NCI-H2171 treated with DMSO at 0.1 percent for 48 hours (cell line): ENCODE measurements around the gene CACNB4.
A peak's percentile ranks its signal among the peaks of the same experiment; 100 is the strongest.

Source experiments
- DNase-seq: peaks from one replicate; lab custom pipeline; 2025; lab: John Stamatoyannopoulos, UW

The CACNB4 gene

DNA sequence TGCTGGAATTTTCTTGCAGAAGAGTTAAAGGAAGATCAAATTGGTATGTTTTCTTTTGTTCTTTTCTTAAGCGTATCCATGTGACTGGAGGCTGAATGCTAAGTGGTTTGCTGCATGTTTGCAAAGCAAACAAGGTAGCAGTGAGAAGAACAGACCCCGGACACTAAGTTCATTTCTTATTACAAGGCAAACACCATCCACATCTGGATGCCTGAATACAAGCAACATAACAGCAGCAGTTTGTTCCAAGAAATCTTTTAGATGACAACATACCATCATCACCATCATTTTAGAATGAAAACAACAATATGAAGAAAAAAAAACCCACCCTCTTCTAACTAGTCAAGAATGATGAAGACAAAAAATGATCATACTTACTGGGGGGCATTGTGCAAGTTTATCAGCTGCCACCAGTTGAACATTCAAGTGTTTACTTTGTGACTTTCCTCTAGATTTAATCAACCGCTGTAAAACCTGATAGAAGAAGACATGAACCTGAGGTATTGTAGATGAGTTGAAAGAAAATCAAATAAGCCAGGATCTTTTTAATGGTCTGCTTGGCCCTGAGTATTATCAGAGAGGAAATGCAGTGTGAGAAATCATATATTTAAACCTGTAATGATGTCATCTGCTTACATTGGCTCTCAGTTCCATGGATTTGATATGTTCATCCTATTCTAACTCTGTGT lies 245.6 kb downstream of the CACNB4 start:
- DNase-seq, result no peak

DNA sequence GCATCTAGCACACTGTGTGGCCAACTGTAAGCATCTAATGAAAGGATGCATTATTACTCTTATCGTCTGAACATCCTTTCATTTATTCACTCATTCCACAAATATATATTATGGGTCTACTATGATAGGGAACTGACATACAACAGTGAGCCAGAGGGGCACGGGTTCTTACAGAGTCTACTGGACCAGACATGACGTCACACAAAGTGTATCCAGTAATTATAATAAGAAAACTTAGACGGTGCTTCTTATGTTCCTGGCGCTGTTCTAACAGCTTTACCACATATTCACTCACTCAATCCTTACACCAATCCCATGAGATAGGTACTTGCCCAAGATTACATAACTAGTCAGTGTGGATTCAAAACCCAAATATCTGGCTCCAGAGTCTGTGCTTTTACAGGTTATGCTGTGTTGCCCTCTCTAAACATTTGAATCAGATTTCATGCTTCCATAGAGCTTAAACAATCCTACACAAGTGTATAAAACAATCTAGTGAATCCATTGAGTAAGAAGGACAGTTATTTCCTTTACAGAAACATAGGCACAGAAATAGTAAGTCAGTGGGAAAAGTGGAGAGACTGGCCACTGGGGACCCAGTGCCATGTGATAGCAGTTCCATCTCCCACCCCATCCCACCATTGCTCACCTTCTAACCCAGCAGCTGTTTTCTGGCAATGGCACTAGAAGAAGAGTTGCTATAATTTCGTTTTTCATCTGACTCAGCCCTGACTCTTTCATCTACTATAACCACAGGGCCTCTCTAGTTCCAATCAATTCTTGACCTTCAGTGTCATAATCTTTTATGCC lies 246.4 kb downstream of the CACNB4 start:
- DNase-seq, result no peak

DNA sequence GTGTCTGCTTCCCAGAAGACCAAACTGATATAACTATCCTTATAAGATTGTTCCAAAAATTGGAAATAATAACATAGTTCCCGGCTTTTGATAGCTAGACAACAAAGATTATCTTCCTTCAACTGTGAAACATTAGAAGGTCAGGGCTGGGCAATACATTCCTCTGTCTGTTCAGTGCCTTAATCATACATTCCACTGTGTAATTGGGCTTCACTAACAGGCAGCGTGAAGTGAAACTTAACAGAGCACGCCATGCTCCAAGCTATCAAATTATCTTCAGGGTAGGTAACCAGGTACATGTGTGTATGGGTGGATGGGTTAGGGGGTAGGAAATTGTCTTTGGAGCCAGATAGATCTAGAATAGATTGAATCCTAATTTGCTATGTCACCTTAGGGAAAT lies 247.1 kb downstream of the CACNB4 start:
- DNase-seq, result peak; percentile 58

DNA sequence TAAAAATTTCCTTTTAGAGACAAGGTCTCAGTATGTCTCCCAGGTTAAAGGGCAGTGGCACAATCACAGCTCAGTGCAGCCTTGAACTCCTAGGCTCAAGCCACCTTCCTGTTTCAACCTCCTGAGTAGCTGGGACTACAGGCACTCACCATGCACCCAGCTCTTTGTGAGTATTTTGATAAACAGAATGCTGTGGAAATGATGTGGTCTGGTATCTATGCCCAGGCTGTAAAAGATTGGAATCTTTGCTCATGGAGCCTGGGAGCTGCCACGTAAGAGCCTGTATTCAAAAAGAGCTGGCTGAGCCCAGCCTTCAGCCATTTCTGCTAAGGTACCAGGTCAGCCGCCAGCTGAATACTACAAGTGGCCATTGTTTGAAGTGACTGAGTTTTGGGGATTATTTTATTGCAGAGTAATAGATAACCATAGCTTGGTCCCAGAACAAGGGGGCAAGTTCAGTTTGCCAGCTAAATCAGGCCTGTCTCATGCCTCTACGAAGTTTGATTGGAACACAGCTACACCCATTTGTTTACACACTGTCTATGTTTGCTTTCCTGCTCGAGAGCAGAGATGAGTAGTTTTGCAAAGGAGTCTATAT lies 249.3 kb downstream of the CACNB4 start:
- DNase-seq, result no peak

DNA sequence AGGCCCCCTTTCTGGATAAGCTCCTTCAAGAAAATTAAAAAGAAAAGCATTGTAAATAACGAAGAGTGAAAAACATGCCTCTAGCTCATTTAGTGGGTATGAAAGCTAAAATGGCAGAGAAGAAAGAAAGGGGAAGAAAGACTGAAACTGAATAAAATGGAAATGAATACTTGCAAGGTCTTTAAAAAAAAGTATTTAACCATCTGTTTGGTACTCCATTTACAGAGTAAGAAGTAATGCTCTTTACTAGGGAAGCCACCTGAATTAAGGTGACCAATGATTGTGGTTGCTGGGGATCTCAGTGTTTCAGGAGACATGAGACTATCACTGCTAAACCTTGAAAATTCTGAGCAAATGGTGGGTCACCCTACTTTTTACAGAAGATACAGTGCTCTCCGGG lies 253.0 kb downstream of the CACNB4 start:
- peak; percentile 19 for DNase-seq

DNA sequence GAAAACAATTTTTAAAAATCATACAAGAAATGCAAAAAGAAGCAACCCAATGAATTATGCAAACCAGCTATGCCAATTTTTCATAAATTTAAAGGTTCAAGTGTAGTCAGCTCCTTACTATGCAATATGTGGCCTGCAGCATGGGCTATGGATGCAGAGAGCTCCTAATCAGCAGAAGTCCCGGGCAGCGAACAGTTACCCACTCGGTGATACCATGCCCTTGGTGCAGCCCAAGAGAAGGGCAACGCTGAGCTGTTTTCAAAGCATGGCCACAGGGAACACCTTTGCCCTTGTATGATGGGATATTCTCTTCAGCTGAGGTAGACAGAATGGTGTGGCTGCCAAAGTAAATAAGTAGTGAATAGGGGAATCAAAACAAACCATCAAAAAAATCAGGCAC lies 253.4 kb downstream of the CACNB4 start:
- DNase-seq, result no peak

DNA sequence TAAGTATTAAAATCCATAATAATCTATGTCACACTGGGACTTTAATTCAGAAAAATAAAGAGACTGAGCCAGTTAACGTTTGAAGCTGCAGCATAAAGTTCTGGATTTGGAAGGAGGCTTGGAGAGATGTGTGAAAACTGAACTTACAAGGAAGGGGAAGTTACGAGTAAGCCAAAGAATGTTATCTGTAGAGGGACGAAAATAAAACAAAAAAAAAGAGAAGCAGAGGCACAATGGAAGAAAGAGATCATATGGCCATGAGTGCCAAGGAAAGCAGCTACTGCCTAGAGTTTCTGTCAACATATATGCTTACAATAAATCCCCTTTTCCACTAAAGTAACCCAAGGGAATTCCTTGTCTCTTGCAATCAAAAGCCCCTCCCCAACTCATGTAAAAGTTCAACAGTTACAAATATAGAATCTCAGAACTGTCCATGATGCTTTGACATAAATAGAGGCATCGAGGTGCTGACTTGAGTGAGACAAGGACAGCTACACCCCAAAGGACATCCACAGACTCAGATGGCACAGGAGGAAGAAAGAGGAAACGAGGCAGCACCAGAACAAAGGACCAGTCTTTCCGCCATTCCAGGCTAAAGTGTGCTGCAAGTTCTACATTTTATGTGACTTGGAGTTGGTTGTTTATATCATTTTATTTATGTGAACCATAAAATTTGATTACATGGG lies 254.5 kb downstream of the CACNB4 start:
- no peak for DNase-seq

DNA sequence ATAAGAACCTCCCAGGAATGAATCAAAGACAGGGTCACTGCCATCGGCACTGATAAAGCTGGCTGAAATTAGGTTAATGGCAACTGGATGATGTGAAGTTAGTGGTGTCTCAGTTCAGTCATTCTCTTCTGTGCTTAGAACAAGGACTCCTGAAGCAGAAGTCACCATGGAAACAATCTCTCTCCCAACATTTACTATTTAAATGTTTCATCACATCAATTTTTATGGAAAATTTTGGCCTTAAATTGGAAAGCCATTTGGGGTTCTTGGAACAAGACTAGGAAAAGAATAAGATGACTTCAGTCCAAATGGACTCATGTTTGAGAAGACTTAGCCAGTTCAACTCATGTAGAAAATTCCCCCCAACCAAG lies 255.2 kb downstream of the CACNB4 start:
- DNase-seq, result no peak

DNA sequence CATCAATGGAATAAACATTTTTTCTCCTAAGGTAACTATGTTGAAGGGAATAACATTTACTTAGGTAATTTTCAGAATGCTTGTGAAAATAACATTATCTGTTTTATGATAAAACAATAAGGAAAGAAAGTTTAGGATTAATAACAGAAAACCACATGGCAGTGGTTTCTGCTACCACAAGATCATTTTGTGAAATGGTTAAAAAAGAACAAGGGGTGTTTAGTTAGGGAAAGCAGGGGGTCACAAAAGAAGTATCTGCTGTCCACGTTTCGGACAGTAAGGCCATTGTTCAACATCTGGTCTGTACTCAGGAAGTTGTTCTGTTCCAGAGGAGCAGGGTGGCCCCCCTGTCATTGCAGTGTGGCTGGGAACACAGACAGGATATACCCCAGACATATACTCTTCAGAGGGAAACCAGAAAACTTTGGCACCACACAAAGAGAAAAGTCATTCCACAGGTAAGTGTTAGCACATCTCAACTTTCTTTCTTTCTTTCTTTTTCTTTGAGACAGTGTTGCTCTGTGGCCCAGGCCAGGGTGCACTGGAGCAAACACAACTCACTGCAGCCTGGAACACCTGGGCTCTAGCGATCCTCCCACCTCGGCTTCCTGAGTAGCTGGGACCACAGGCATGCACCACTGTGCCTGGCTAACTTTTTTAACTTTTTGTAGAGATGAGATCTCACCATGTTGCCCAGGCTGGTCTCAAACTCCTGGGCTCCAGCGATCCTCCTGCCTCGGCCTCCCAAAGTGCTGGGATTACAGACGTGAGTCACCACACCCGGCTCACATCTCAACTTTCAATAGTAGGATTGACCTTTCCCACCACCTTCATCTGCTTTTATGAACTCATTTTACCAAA lies 255.8 kb downstream of the CACNB4 start:
- no peak for DNase-seq

DNA sequence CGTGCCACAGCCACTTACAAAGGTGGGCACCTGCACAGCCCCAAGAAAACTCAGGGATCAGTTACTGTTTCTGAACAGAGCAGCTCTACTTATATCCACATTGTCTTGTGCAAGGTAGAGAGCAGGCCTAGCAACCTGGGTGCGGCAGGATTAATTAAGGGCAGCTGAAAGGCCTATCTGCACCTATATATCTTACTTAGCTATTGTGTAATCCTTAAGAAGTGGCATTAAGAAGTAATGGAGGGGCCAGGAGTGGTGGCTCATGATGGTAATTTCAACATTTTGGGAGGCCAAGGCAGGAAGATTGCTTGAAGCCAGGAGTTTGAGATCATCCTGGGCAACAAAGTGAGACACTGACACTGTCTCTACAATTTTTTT lies 257.8 kb downstream of the CACNB4 start:
- no peak for DNase-seq

DNA sequence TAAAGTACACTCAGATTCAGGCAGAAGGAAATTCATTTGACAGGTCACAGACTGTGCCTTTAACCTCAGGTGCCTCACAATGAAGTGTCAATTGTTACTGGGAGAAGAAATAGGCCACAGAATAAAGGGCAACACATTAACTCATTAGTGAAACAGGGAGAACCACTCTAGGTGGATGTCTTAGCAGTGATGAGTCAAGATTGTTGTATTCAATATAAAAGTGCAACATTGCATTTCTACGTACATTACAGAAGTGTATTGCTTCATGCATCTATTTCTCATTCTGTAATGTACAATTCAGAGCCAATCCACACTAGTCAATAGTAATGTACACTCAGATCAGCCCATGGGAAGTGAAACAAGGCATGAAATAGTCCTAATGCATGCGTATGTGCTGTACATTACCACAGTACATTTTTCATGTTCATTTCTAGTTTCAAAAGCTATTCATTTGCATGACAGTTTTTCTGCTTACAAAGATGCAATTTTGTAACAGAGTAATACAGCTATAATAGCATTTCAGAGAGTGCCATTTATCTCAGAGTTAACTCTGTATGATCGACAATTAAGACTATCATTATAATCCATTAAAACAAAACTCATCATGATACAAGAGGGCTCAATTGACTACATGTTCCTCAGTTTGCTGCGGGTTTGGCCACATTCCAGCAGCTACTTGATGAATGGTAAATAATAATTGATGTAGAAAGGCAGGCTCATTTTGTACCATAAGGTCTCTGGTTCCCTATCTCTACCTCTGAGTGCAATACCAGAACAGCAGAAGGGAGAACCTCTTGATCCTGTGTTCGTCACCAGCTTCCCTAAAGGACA lies 258.4 kb downstream of the CACNB4 start:
- DNase-seq, result no peak

DNA sequence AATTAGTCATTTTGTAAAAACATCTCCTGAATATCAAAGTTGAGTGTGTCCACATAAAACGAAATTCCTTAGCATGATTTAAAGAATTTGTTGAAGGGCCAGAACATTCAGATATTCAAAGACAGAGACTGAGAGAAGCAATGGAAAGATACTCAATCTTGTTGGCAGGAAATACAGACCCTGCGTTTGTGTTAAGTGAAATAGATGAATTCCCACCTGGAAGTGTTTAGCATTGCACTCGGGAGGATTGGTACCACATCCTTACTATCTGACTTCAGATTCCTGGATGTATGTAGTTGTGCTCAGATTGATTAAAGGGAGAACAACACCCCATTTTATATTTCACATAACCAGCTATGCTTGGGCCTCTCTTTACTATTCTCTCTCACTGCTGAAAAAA lies 260.9 kb downstream of the CACNB4 start:
- no peak for DNase-seq

DNA sequence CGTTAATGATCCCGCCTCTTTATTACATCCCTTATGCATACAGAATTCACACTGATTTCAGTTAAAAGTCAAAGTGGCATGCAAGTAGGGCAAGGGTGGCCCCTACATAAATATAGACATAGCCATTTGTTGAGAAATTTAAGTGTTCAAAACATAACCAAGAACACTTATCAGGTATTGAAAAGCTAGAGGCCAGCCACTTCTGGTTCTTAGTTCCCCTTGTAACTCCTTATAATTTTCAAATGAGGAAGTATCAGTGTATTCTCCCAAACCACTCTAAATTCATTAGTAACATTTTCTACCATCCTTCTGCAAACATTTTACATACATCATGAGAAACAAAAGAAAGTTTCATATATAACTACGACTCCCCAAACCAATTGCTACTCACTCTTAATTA lies 264.9 kb downstream of the CACNB4 start:
- no peak for DNase-seq

DNA sequence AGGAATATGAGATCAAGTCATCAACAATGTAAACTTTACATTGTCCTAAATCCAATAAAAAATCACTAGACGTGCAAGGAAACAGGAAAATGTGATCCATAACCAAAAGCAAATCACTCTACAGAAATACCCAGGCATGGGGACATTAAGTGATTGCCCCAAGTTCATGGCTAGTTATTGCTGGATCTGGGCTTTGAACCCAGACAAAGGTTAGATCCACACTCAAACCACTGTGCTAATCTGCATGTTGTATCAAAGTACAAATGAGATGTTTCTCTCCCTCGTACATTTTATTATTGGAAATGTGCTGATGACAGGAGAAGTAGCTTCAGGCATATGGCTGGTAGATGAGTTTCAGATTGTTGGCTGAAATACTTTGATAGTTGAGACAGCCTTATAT lies 267.9 kb downstream of the CACNB4 start:
- DNase-seq, result no peak

DNA sequence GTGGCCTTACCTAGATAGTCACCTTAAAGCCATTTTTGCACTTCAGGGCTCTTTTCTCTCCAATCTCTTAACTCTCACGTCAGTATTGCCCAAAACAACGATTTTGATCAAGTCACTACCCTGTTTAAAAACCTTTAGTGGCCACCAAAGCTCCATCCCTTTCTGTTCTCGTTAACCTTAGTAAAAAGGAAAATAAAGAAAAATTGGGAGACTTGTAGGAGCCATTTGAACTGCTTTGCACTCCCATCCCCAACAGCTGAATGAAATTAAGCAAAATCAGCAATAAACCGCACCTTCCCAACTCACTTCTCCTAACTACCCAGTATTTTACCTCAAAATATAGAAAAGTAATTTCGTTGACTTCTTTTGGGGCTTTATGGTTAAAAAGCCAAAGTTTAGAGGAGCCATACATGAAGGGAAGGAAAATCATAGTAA lies 269.9 kb downstream of the CACNB4 start:
- DNase-seq, result no peak

DNA sequence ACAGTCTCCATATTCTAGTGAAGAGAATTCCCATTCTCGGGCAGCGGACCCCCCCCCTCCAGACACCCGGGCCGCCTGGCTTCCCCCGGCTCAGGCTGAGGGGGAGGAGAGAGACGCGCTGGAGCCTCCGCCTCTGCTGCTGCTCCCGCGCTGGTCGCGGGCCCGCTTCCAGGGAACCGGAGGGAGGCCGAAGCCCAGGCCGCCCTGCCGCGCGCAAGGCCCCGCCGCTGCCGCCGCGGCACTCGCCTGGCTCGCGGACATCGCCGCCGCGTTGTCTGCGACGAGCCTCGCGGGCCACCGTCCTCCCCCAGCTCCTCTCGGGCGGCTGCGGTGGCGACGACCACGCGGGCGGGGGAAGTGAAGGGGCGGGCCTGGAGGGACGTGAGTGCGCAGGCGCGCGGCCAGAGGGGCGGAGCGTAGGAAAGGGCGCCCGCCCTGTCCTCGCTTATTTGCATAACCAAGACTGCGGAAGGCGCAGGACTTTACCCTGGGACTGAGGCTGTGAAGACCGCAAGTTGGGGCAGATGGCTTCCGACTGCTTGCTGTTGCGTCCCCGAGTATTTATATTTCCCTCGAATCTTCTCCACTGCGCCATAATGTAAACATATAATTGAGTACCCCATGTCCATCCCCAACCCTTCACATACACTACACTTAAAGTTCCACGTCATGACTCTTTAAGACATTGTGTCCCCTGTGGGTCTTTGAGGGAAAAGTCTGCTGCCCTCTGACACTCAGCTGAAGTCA lies 270.5 kb downstream of the CACNB4 start, which contains the start of gene ARL5A:
ARL5A (minus strand) TSS at position 279 of the 747 bp plus-strand sequence; CDS start at position 34, 245 bp downstream.
- peak; percentile 95 for DNase-seq

DNA sequence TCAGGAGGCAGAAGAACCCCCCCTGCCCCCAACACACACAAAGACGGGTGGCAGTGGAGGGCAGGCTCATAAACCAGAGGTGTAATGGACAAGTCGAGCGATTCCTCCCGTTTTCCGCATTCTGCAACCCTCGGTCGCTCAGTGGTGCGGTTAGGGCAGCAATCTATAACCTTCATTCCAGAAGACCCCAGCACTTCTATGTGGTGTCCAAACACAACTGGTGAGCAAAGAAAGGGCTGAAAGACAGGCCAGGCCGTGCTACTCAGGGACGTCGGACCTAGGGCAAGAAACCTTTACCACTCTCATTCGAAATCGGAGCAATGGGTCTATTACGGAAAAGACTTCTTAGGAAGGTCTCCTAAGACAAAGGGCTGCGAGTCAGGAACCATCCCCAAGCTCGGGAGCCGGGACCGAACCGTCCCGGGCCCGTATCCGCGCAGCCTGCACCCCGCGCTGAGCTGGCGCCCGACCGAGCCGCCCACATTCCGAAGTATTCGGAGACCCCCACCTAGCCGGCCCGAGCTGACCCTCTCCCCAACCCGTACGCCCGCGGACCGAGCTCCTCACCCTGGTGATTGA lies 271.2 kb downstream of the CACNB4 start:
- peak; percentile 31 for DNase-seq

DNA sequence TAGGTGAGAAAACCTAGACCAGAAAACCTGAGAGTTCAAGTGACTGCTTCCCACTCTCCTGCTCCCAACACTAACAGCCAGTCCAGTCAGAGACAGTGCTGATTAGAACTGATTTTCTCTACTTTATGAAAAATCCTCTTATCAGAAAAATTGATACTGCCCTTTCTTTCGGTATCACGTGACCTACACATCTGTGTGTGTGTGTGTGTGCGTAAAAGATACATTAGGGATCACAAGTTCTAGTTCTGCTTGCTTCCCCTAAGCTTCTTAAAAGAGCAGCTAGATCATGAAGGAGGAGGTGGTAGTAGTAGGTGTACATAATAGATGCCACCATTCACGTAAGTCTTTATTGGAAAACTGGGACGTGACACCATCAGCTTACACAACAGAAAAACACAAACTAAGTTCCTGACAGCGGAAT lies 272.1 kb downstream of the CACNB4 start:
- DNase-seq, result no peak

DNA sequence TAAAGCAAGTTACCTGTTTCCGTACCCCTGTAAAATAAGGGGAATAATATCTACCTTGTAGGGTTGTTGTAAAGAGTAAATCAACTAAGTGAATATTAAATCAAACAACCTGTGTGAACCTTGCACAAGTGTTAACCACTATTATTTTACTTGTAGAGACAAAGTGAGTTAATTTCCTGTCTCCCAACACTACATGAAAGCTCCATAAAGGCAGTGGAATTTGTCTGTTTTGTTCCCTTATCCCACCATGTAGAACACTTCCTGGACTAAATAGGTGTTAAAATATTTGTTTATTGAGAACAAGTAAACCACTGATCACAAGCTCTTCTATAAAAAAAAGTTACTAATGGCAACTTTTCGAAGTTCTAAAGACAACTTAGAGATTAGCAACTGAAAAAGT lies 274.0 kb downstream of the CACNB4 start:
- DNase-seq, result no peak

DNA sequence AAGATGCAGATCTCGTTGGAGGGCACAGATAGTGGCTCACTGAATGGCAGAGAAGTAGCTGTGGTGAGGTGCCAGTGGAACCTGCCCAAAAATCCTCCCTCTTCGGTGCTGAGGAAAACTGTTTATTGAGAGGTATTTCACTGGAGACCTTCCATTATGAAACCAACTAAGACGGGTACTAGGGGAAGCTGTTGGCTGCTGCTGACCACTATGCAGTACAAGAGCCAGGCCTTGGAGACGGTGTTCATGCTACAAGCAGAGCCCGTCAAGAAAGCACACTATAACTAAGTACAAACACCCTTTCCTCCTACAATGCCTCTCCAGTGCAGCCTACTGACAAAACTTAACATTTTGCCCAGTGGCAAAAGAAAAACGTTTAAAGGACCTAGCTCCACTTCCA lies 275.2 kb downstream of the CACNB4 start:
- no peak for DNase-seq
